A549 (cell line): Measurements from ENCODE around the gene BCL2L15. TPM values are rescaled to one million over a fixed set of nuclear protein-coding genes. Genes with fewer than 3 reads are reported as not detected.

ENCODE experiments used
- ATAC-seq, 2 experiments: fragments of 200-7000 bp in 1 of 2; fragments of >200 bp in 1 of 2; cut with Nextera tagmentation in 1 of 2; cut with Tn5 transposase in 1 of 2; 3 replicates each; pipeline versions ENCODE4 v1.8.0 to v1.9.1; 2018 to 2020; ENCODE audit warnings: mild to moderate bottlenecking in 1 of 2, moderate library complexity in 1 of 2
- CTCF ChIA-PET: fragments of 300-600 bp; sonication (Branson Sonifier 250); formaldehyde crosslinking; extraction: SDS; loops from one replicate; lab custom pipeline; 2021; ENCODE audit warnings: antibody characterized with exemption, inconsistent platforms; lab: Yijun Ruan, JAX
- POLR2A ChIA-PET: fragments of 350-600 bp; formaldehyde crosslinking; extraction: SDS; loops from one replicate; lab custom pipeline; 2021; ENCODE audit warnings: antibody characterized with exemption, inconsistent platforms; lab: Yijun Ruan, JAX
- DNase-seq, 2 experiments: peaks; one replicate each; pipeline versions ENCODE4 v3.0.0 to v3.0.0-alpha.2; 2011 to 2016; ENCODE audit warnings: low read depth in 1 of 2, low spot score in 1 of 2
- FAIRE-seq: peaks from 2 replicates; lab custom pipeline; 2011; peaks lifted over from hg19 to GRCh38; lab: Jason Lieb, UNC
- H3K27ac ChIP-seq, 2 experiments: fragments of >200 bp; sonication (Bioruptor Twin); formaldehyde crosslinking; 3 replicates each; pipeline ENCODE4 v1.5.1; 2016 to 2017
- H3K4me1 ChIP-seq: fragments of >200 bp; sonication (Bioruptor Twin); formaldehyde crosslinking; 3 replicates; pipeline ENCODE4 v1.6.1; 2016
- H3K4me2 ChIP-seq: fragments of >200 bp; sonication (Bioruptor Twin); formaldehyde crosslinking; 3 replicates; pipeline ENCODE4 v1.6.1; 2016
- H3K4me3 ChIP-seq: fragments of >200 bp; sonication (Bioruptor Twin); formaldehyde crosslinking; 3 replicates; pipeline ENCODE4 v1.5.1; 2016
- H3K9me3 ChIP-seq: fragments of >200 bp; sonication (Bioruptor Twin); formaldehyde crosslinking; 3 replicates; pipeline ENCODE4 v1.6.1; 2016
- BHLHE40 ChIP-seq: IDR thresholded peaks from 2 replicates; pipeline ENCODE4 v1.6.1; 2012; ENCODE audit warnings: low read depth, low read length, inconsistent platforms
- CBX2 ChIP-seq: fragments of 200-600 bp; sonication (generic); IDR thresholded peaks from 2 replicates; pipeline ENCODE4 v1.6.1; 2016; ENCODE audit warnings: low read depth, mild to moderate bottlenecking, borderline replicate concordance
- CTCF ChIP-seq: fragments of >200 bp; sonication (Bioruptor Twin); formaldehyde crosslinking; IDR thresholded peaks from 3 replicates; pipeline ENCODE4 v1.5.1; 2016
- E2F6 ChIP-seq: IDR thresholded peaks from 2 replicates; pipeline ENCODE4 v1.6.1; 2012; ENCODE audit warnings: low read depth, borderline replicate concordance
- EHMT2 ChIP-seq: fragments of 200-600 bp; sonication (generic); IDR thresholded peaks from 2 replicates; pipeline ENCODE4 v1.6.1; 2016; ENCODE audit warnings: antibody characterized with exemption, low read depth, mild to moderate bottlenecking, moderate library complexity
- HDAC2 ChIP-seq: fragments of 200-600 bp; sonication (generic); IDR thresholded peaks from 2 replicates; pipeline ENCODE4 v1.6.1; 2016
- HES2 ChIP-seq: fragments of >200 bp; sonication (Bioruptor Twin); formaldehyde crosslinking; IDR thresholded peaks from 2 replicates; pipeline ENCODE4 v1.6.1; 2016
- HEYL ChIP-seq: fragments of 250-450 bp; sonication (Bioruptor Pico); IDR thresholded peaks from 2 replicates; pipeline ENCODE4 v1.8.0; 2021; ENCODE audit warnings: mild to moderate bottlenecking, moderate library complexity
- HOXA7 ChIP-seq: fragments of 250-450 bp; sonication (Bioruptor Pico); IDR thresholded peaks from 2 replicates; pipeline ENCODE4 v1.5.0; 2020; ENCODE audit warnings: mild to moderate bottlenecking, moderate library complexity
- JUNB ChIP-seq: fragments of >200 bp; sonication (Bioruptor Twin); formaldehyde crosslinking; IDR thresholded peaks from 2 replicates; pipeline ENCODE4 v1.6.1; 2016
- MAFK ChIP-seq: fragments of 450-650 bp; IDR thresholded peaks from 2 replicates; pipeline ENCODE4 v1.6.1; 2014; ENCODE audit not compliant: partially characterized antibody
- MYC ChIP-seq: IDR thresholded peaks from 2 replicates; pipeline ENCODE4 v1.6.1; 2012; ENCODE audit warnings: mild to moderate bottlenecking, inconsistent platforms, low read length, improper control_type of control experiment, borderline replicate concordance
- NPAS2 ChIP-seq: fragments of 250-450 bp; sonication (Bioruptor Pico); IDR thresholded peaks from 2 replicates; pipeline ENCODE4 v1.8.0; 2022; ENCODE audit warnings: mild to moderate bottlenecking, moderate library complexity, borderline replicate concordance
- PBX3 ChIP-seq: IDR thresholded peaks from 2 replicates; pipeline ENCODE4 v1.6.1; 2012
- PHF8 ChIP-seq: fragments of 200-600 bp; sonication (generic); IDR thresholded peaks from 2 replicates; pipeline ENCODE4 v1.6.1; 2016; ENCODE audit warnings: low read depth, mild to moderate bottlenecking, antibody characterized with exemption, moderate library complexity, borderline replicate concordance
- RAD21 ChIP-seq, 2 experiments: fragments of >200 bp in 1 of 2; sonication (Bioruptor Twin) in 1 of 2; formaldehyde crosslinking in 1 of 2; IDR thresholded peaks in 1 of 2; conservative IDR thresholded peaks in 1 of 2; 2 replicates in 1 of 2; 3 replicates in 1 of 2; pipeline ENCODE4 v1.6.1; 2012 to 2018; ENCODE audit warnings: inconsistent platforms in 1 of 2
- RCOR1 ChIP-seq: fragments of 150-350 bp; IDR thresholded peaks from 2 replicates; pipeline ENCODE4 v1.6.1; 2014; ENCODE audit warnings: antibody characterized with exemption, low read length, low read depth
- REST ChIP-seq: fragments of 200-600 bp; sonication (generic); IDR thresholded peaks from 2 replicates; pipeline ENCODE4 v1.6.1; 2016; ENCODE audit warnings: antibody characterized with exemption, mild to moderate bottlenecking, moderate library complexity
- SMC3 ChIP-seq: fragments of >200 bp; sonication (Bioruptor Twin); formaldehyde crosslinking; IDR thresholded peaks from 3 replicates; pipeline ENCODE4 v1.6.1; 2018; ENCODE audit warnings: inconsistent platforms
- TP53 ChIP-seq: fragments of 250-450 bp; sonication (Bioruptor Pico); IDR thresholded peaks from 2 replicates; pipeline ENCODE4 v1.5.0; 2021; ENCODE audit warnings: mild to moderate bottlenecking, moderate library complexity
- USF2 ChIP-seq: fragments of 450-650 bp; IDR thresholded peaks from 2 replicates; pipeline ENCODE4 v1.6.1; 2014; ENCODE audit warnings: antibody characterized with exemption
- ZSCAN20 ChIP-seq: fragments of 250-450 bp; sonication (Bioruptor Pico); IDR thresholded peaks from 2 replicates; pipeline ENCODE4 v1.8.0; 2022; ENCODE audit warnings: mild to moderate bottlenecking, moderate library complexity
- WGBS: methylation state at CpG from one replicate; pipeline ENCODE4 v1.1.6; 2017; ENCODE audit errors: missing lambda C conversion rate; 5-methylcytosine and 5-hydroxymethylcytosine counted together
- polyA plus RNA-seq, 4 experiments: library from polyadenylated mRNA; depleted of rRNA in 3 of 4; stranded (reverse); fragments of >200 nt; fragmentation: RNase III in 1 of 4; extraction: RNeasy Plus Mini Kit Qiagen cat#74134 plus additional on column Dnase treatment in 1 of 4; gene quantifications; 2 replicates in 3 of 4; 3 replicates in 1 of 4; pipeline ENCODE4 v1.2.3, GENCODE V29; 2011 to 2017

Gene BCL2L15
- polyA plus RNA-seq, 2 of the 4 experiments (the other 2 are of a cell fraction) = 2.1 to 2.3 TPM

- no peak for TF ChIP-seq RCOR1
- no peak for TF ChIP-seq PBX3
- TF ChIP-seq TP53 (CRISPR knock-in tag) = no peak
Observed at GRCh38 chr1:113849072-113849471, 38.3 kb downstream of the BCL2L15 start (continued).

GRCh38 chr1:113846391-113847035, 40.9 kb downstream of the BCL2L15 start:
- peaks cover 7% of the 10 kb centered on the region; the same call in 1 of the 3 replicates for H3K9me3 ChIP-seq
- H3K4me2 ChIP-seq = no peak overlapping the region
- no peak overlapping the region for H3K4me3 ChIP-seq
- no peaks in the 10 kb centered on the region for H3K4me1 ChIP-seq
- TF ChIP-seq MAFK (no peak), E2F6 (no peak), REST (no peak), HDAC2 (no peak), CBX2 (no peak), BHLHE40 (no peak), HES2 (no peak), HOXA7 (no peak), MYC (no peak), HEYL (CRISPR knock-in tag) (no peak), RAD21 (conservative IDR thresholded peaks at IDR 0.05 in 1 of 2, IDR thresholded peaks at IDR 0.05 in 1 of 2) (no peak), JUNB (no peak), CTCF (no peak), PHF8 (no peak), USF2 (no peak), RCOR1 (no peak), NPAS2 (CRISPR knock-in tag) (no peak), EHMT2 (no peak), ZSCAN20 (no peak), SMC3 (no peak)
- 24% methylated on average over 2 of the region's 2 CpGs for WGBS
- ChIA-PET POLR2A (no interaction called here), CTCF (no interaction called here)
- H3K27ac ChIP-seq = no peak overlapping the region
- no peak for DNase-seq
- no peak for ATAC-seq
- FAIRE-seq = no peak
